SU-DHL-6 (cell line): ENCODE measurements around the gene RHOG.

Source experiments
- CTCF ChIP-seq: fragments of 200-600 bp; sonication (generic); IDR thresholded peaks from one replicate; pipeline ENCODE4 v1.5.1; 2017; ENCODE audit warnings: antibody characterized with exemption, mild to moderate bottlenecking, low read length, moderate library complexity; ENCODE audit not compliant: insufficient read depth, poor library complexity, severe bottlenecking
- EZH2phosphoT487 ChIP-seq: fragments of 200-600 bp; sonication (generic), shearing (Covaris generic); conservative IDR thresholded peaks from 2 replicates; pipeline ENCODE4 v1.6.1; 2018; ENCODE audit warnings: mild to moderate bottlenecking, antibody characterized with exemption, low read length, moderate library complexity, mixed read lengths

GRCh38 chr11:3880724-3881123 lies 40.0 kb upstream of the RHOG start:
- no peak for TF ChIP-seq CTCF
- TF ChIP-seq EZH2phosphoT487, result no peak
